HG03565 (cell line): ENCODE data around the gene CACUL1.
"Not testable (repeated sequence)": the region's sequence is repeated elsewhere in the genome, so short reads cannot be mapped to it uniquely, and the experiment has no call there.

Experiments
- ATAC-seq: cut with Tn5 transposase; IDR thresholded peaks from one replicate; pipeline ENCODE4 v1.9.1; 2021; ENCODE audit warnings: mild to moderate bottlenecking, moderate library complexity; ENCODE audit not compliant: unreplicated experiment

The CACUL1 gene

GRCh38 chr10:118754556-118755423 lies at the start of gene CACUL1:
TSS of gene CACUL1 (minus strand) at chr10:118754970. CDS start at chr10:118754762, 208 bp downstream.
- peak; percentile 88 for ATAC-seq

GRCh38 chr10:118804262-118804773 lies 49.5 kb upstream of the CACUL1 start:
- ATAC-seq: no peak

- no peak for ATAC-seq
Measured at GRCh38 chr10:118802126-118802793, 47.5 kb upstream of the CACUL1 start.

- no peak for ATAC-seq
Measured at GRCh38 chr10:118800920-118801319, 46.1 kb upstream of the CACUL1 start.

- ATAC-seq: no peak
Measured at GRCh38 chr10:118799777-118800176, 45.0 kb upstream of the CACUL1 start.

- ATAC-seq: no peak
Measured at GRCh38 chr10:118798231-118798662, 43.5 kb upstream of the CACUL1 start.

- ATAC-seq: not testable (repeated sequence)
Measured at GRCh38 chr10:118794971-118795370, 40.2 kb upstream of the CACUL1 start.

- ATAC-seq: no peak
Measured at GRCh38 chr10:118793545-118793944, 38.8 kb upstream of the CACUL1 start.

GRCh38 chr10:118792526-118792925 lies 37.8 kb upstream of the CACUL1 start:
- no peak for ATAC-seq

- ATAC-seq: no peak
Measured at GRCh38 chr10:118790058-118790457, 35.3 kb upstream of the CACUL1 start.

- no peak for ATAC-seq
Measured at GRCh38 chr10:118785551-118785950, 30.8 kb upstream of the CACUL1 start.

GRCh38 chr10:118783776-118784545 lies 29.2 kb upstream of the CACUL1 start:
- no peak for ATAC-seq

- not testable (repeated sequence) for ATAC-seq
Measured at GRCh38 chr10:118782916-118783465, 28.2 kb upstream of the CACUL1 start.

GRCh38 chr10:118781541-118781940 lies 26.8 kb upstream of the CACUL1 start:
- no peak for ATAC-seq

GRCh38 chr10:118778727-118779126 lies 24.0 kb upstream of the CACUL1 start:
- no peak for ATAC-seq

GRCh38 chr10:118776960-118777359 lies 22.2 kb upstream of the CACUL1 start:
- ATAC-seq: no peak

GRCh38 chr10:118776033-118776432 lies 21.3 kb upstream of the CACUL1 start:
- ATAC-seq: no peak

- no peak for ATAC-seq
Measured at GRCh38 chr10:118775478-118775877, 20.7 kb upstream of the CACUL1 start.

GRCh38 chr10:118773041-118773440 lies 18.3 kb upstream of the CACUL1 start:
- ATAC-seq: no peak

GRCh38 chr10:118771976-118772375 lies 17.2 kb upstream of the CACUL1 start:
- no peak for ATAC-seq
